HG03442 (cell line): Measurements from ENCODE around the gene PLXND1.
"Not testable (repeated sequence)": the region's sequence is repeated elsewhere in the genome, so short reads cannot be mapped to it uniquely, and the experiment has no call there.

Experiments used
- ATAC-seq: cut with Tn5 transposase; IDR thresholded peaks from one replicate; pipeline ENCODE4 v1.9.1; 2021; ENCODE audit warnings: mild to moderate bottlenecking, moderate library complexity; ENCODE audit not compliant: unreplicated experiment

The PLXND1 gene

GRCh38 chr3:129515108-129515820 lies 91.2 kb downstream of the PLXND1 start:
- not testable (repeated sequence) for ATAC-seq

GRCh38 chr3:129514563-129514962 lies 91.9 kb downstream of the PLXND1 start:
- ATAC-seq = no peak

GRCh38 chr3:129514110-129514509 lies 92.4 kb downstream of the PLXND1 start:
- no peak for ATAC-seq

GRCh38 chr3:129513705-129514104 lies 92.8 kb downstream of the PLXND1 start:
- no peak for ATAC-seq

GRCh38 chr3:129512595-129512994 lies 93.9 kb downstream of the PLXND1 start:
- ATAC-seq = no peak

DNA sequence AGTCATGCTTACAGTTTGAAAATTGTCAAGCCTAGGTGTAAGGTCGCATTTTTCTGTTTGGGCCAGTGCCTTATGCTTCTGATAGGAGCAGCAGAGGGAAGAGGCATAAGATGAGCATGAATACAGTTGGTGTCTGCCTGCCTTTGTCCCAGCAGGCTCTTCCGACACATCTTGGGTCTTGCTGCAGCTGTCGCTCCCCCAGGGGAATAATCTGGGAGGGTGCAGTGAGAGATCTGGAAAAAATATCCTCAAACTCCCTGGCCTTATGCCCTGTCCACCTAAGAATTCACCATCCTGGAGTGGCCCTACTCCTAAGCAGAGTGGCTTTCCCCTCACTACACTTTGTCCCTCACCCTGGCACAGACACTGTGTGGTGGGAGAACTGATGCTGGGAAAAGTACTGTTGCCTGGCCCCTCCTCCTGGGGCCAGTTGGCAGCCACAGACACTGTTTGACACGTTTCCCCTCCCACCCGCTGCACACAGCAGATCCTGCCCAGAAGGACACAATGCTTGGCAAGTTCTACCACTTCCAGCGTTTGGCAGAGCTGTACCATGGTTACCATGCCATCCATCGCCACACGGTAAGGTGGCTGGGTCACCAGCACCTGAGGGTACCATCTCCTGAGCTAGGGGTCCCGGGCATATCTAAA lies 99.2 kb downstream of the PLXND1 start:
- no peak for ATAC-seq

GRCh38 chr3:129506231-129506742 lies 100.2 kb downstream of the PLXND1 start:
- no peak for ATAC-seq

GRCh38 chr3:129505341-129505740 lies 101.1 kb downstream of the PLXND1 start:
- no peak for ATAC-seq
